Stomach (tissue), 9 donors: Measurements from ENCODE around the gene RSRC1. TPM values are rescaled to one million over a fixed set of nuclear protein-coding genes. Genes with fewer than 3 reads are reported as not detected.
"Not testable (repeated sequence)": the region's sequence is repeated elsewhere in the genome, so short reads cannot be mapped to it uniquely, and the experiment has no call there.

ENCODE experiments used
- DNase-seq, 2 donors: peaks; one replicate each; pipeline versions ENCODE4 v3.0.0 to v3.0.0-alpha.2; 2013 to 2019
- H3K27ac ChIP-seq, 5 donors: fragments of 200-600 bp in 4 of 5; sonication (generic) in 4 of 5; one replicate each; pipeline ENCODE4 v1.5.1; 2013 to 2019; ENCODE audit warnings: mild to moderate bottlenecking in 1 of 5, moderate library complexity in 1 of 5
- H3K27me3 ChIP-seq, 3 donors: fragments of 200-600 bp; sonication (generic); one replicate each; pipeline ENCODE4 v1.5.1; 2017 to 2019; ENCODE audit warnings: mixed run types in 1 of 3
- H3K36me3 ChIP-seq, 4 donors: fragments of 200-600 bp; sonication (generic); 1 replicate in 3 of 4; 2 replicates in 1 of 4; pipeline ENCODE4 v1.5.1; 2016 to 2019
- H3K4me1 ChIP-seq, 4 donors: fragments of 200-600 bp; sonication (generic); one replicate each; pipeline ENCODE4 v1.5.1; 2016 to 2019
- H3K4me3 ChIP-seq, 4 donors: fragments of 200-600 bp; sonication (generic) in 3 of 4; one replicate each; pipeline ENCODE4 v1.5.1; 2016 to 2019; ENCODE audit warnings: mild to moderate bottlenecking in 1 of 4
- H3K9me3 ChIP-seq, 4 donors: fragments of 200-600 bp; sonication (generic); one replicate each; pipeline ENCODE4 v1.5.1; 2016 to 2019
- EP300 ChIP-seq: sonication (generic); formaldehyde crosslinking; IDR thresholded peaks from one replicate; pipeline ENCODE4 v1.6.1; 2017; ENCODE audit warnings: antibody characterized with exemption
- POLR2A ChIP-seq, 4 donors: fragments of 450-650 bp; IDR thresholded peaks; one replicate each; pipeline ENCODE4 v1.6.1; 2016; ENCODE audit warnings: antibody characterized with exemption in 4 of 4, control low read depth in 2 of 4, mild to moderate bottlenecking in 1 of 4, moderate library complexity in 1 of 4
- POLR2AphosphoS5 ChIP-seq, 3 donors: sonication (generic); formaldehyde crosslinking; IDR thresholded peaks; one replicate each; pipeline ENCODE4 v1.6.1; 2016; ENCODE audit warnings: antibody characterized with exemption in 3 of 3
- WGBS, 5 donors: extraction: QIAGEN DNeasy Blood & Tissue Kit in 3 of 5; methylation state at CpG; one replicate each; pipeline versions ENCODE4 v1.1.5 to v1.1.7; 2013 to 2018; 5-methylcytosine and 5-hydroxymethylcytosine counted together
- intact Hi-C: fragments of 100-400 bp; cut with DNase I; formaldehyde crosslinking; loops from one replicate; pipeline ENCODE4 v1.15.1; 2023; ENCODE audit warnings: low total_unique reads
- polyA plus RNA-seq, 3 donors: library from polyadenylated mRNA; stranded (reverse); fragments of 200-250 nt; gene quantifications; one replicate each; pipeline ENCODE4 v1.2.3, GENCODE V29; 2013
- total RNA-seq, 5 donors: library from RNA; depleted of rRNA; stranded (reverse); fragments of >200 nt; gene quantifications; one replicate each; pipeline versions ENCODE4 v1.1.0 to v1.2.3, GENCODE V29; 2014 to 2016
- TF ChIP-seq, protein P1 (sequence below), 7 experiments: fragments of 450-650 bp in 4 of 7; fragments of 200-600 bp in 3 of 7; sonication (generic) in 3 of 7; IDR thresholded peaks; one replicate each; pipeline ENCODE4 v1.5.1; 2016 to 2019; ENCODE audit warnings: antibody characterized with exemption in 7 of 7, control low read depth in 2 of 7, mild to moderate bottlenecking in 1 of 7
- donor health status: healthy with polysubstance abuse.
- donor health status: Bipolar disorder and iron deficiency.
- donor health status: healthy.

RSRC1 gene
- total and polyA plus RNA-seq, 8 donors: 1.7 to 502 (median 12.0) TPM

DNA sequence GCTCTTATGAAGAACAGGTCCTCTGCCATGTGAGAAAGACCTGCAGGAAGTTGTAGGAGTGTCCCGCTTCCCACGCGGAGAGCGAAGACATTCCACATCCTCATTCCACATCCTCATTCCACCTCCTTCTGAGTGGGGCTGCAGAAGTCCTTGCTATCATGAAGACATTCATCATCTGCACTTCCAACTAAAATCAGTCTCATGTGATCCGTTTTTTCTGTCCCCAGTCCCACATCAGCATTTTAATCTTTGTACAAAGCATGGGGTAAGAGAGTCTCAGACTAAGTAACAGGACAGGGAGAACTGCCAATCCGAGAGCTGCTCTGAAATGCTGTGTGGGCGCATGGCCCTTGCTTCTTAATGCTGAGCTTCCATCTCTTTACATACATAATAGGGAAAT is 227.2 kb downstream of the RSRC1 start:
- no peaks in the 10 kb centered on the region for H3K9me3 ChIP-seq
- H3K4me1 ChIP-seq: no peaks in the 10 kb centered on the region
- H3K27ac ChIP-seq: no peak overlapping the region
- no peak for DNase-seq
- 93 to 95% (median 94%) methylated on average over 7 of the region's 7 CpGs for WGBS, 5 donors
- no peak overlapping the region for H3K4me3 ChIP-seq
- no peaks in the 10 kb centered on the region for H3K27me3 ChIP-seq
- no peak for TF ChIP-seq POLR2A (IDR thresholded peaks at IDR 0.05)
- TF ChIP-seq POLR2AphosphoS5 (IDR thresholded peaks at IDR 0.05): no peak
- TF ChIP-seq, protein P1, sequence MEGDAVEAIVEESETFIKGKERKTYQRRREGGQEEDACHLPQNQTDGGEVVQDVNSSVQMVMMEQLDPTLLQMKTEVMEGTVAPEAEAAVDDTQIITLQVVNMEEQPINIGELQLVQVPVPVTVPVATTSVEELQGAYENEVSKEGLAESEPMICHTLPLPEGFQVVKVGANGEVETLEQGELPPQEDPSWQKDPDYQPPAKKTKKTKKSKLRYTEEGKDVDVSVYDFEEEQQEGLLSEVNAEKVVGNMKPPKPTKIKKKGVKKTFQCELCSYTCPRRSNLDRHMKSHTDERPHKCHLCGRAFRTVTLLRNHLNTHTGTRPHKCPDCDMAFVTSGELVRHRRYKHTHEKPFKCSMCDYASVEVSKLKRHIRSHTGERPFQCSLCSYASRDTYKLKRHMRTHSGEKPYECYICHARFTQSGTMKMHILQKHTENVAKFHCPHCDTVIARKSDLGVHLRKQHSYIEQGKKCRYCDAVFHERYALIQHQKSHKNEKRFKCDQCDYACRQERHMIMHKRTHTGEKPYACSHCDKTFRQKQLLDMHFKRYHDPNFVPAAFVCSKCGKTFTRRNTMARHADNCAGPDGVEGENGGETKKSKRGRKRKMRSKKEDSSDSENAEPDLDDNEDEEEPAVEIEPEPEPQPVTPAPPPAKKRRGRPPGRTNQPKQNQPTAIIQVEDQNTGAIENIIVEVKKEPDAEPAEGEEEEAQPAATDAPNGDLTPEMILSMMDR (IDR thresholded peaks at IDR 0.05): no peak
- TF ChIP-seq EP300: no peak
- intact Hi-C loops: no loop called here
- no peaks in the 10 kb centered on the region for H3K36me3 ChIP-seq

DNA sequence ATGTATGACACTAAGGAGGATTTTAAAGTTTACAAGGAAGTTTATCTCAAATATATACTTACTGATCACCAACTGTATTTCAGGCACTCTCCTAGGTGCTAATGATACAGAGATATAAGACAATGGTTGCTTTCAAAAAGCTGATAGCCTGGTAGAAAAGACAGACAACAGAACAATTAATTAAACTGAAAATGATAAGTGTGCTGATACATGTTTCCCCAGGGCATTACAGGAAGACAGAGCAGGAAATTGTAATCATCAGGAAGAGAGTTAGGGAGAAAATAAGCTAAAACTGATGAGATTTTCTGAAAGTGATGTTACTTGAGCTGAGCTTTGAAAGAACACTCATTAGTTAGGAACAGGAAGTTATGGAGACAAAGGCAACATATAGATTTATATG is 229.7 kb downstream of the RSRC1 start:
- H3K27me3 ChIP-seq: no peaks in the 10 kb centered on the region
- intact Hi-C loops: no loop called here
- DNase-seq: no peak
- H3K27ac ChIP-seq: no peak overlapping the region
- no peak overlapping the region for H3K4me3 ChIP-seq
- TF ChIP-seq, protein P1 (IDR thresholded peaks at IDR 0.05): no peak
- TF ChIP-seq POLR2AphosphoS5 (IDR thresholded peaks at IDR 0.05) (no peak), EP300 (no peak)
- H3K4me1 ChIP-seq: no peaks in the 10 kb centered on the region
- H3K36me3 ChIP-seq: no peaks in the 10 kb centered on the region
- H3K9me3 ChIP-seq: no peaks in the 10 kb centered on the region

DNA sequence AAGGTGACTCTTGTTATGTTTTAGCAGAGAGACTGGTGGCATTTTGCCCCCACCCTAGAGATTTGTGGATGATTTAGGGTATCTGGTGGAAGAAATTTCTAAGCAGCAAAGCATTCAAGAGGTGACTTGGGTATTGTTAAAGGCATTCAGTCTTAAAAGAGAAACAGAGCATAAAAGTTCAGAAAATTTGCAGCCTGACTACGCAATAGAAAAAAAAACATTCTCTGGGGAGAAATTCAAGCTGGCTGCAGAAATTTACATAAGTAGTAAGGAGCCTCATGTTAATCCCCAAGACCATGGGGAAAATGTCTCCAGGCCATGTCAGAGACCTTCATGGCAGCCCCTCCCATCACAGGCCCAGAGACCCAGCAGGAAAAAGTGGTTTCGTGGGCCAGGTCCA is 231.1 kb downstream of the RSRC1 start:
- H3K4me1 ChIP-seq, H3K4me3 ChIP-seq, H3K27me3 ChIP-seq, intact Hi-C loops, DNase-seq, H3K9me3 ChIP-seq, H3K36me3 ChIP-seq, H3K27ac ChIP-seq: not testable (repeated sequence)
- WGBS, 5 donors: 96 to 100% (median 98%) methylated on average over 2 of the region's 2 CpGs

DNA sequence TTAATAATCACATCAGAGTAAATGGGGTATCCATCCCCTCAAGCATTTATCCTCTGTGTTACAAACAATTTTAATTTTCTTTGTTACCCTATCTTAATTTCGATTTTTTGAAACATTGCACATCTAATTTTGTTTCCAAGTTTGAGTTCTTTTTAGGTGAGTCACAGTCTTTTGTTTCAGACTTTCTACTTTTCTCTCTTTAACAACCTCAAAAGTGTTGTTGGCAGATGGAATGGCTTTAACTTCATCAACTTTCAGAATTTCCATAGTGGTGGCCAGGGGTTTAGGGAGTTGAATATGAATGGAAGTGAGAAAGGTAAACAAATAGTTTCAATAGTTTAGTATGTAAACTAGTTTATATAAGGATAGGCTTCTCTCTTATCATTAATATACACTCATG is 238.1 kb downstream of the RSRC1 start:
- Histone ChIP-seq H3K27me3 (no peaks in the 10 kb centered on the region), H3K27ac (no peak overlapping the region), H3K4me3 (no peak overlapping the region), H3K9me3 (no peaks in the 10 kb centered on the region), H3K36me3 (no peaks in the 10 kb centered on the region), H3K4me1 (no peaks in the 10 kb centered on the region)
- TF ChIP-seq POLR2A (IDR thresholded peaks at IDR 0.05): no peak
- no peak for TF ChIP-seq POLR2AphosphoS5 (IDR thresholded peaks at IDR 0.05)
- TF ChIP-seq, protein P1 (IDR thresholded peaks at IDR 0.05): no peak
- no peak for TF ChIP-seq EP300
- 74 to 86% (median 77%) methylated on average over 1 of the region's 1 CpG for WGBS, 5 donors
- DNase-seq: no peak
- intact Hi-C loops: no loop called here

DNA sequence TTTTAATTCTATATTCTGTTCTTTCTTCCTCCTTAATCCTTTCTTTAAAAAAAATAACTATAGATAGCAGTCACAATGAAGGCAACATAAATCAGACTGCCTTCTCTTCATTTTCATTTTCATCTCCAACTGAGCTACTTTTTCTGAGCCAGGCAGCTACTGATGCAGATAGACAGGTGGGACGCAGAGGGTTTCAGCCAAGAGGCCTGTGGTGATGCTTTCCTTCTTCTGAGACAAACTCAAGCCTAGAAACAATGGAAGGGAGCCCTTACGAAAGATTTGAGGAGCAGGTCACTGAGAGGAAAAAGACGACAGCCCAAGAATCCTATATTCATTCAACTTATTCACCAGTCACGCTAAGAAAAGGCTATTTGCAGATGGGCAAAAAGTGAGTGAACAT is 241.1 kb downstream of the RSRC1 start:
- no peak overlapping the region for H3K27ac ChIP-seq
- H3K36me3 ChIP-seq: no peaks in the 10 kb centered on the region
- no peak for TF ChIP-seq EP300
- TF ChIP-seq, protein P1 (IDR thresholded peaks at IDR 0.05): no peak
- TF ChIP-seq POLR2AphosphoS5 (IDR thresholded peaks at IDR 0.05): no peak
- TF ChIP-seq POLR2A (IDR thresholded peaks at IDR 0.05): no peak
- intact Hi-C loops: no loop called here
- no peaks in the 10 kb centered on the region for H3K27me3 ChIP-seq
- H3K4me3 ChIP-seq: no peak overlapping the region
- H3K9me3 ChIP-seq: no peaks in the 10 kb centered on the region
- H3K4me1 ChIP-seq: no peaks in the 10 kb centered on the region
- no peak for DNase-seq
- WGBS, 5 donors: 93 to 97% (median 96%) methylated on average over 4 of the region's 4 CpGs
